IPS DF 6.9 (cell line): ENCODE measurements around the gene HIRA.
"Not testable (repeated sequence)": the region's sequence is repeated elsewhere in the genome, so short reads cannot be mapped to it uniquely, and the experiment has no call there.

ENCODE experiments used
- DNase-seq: peaks from one replicate; pipeline ENCODE4 v3.0.0-alpha.2; 2013; ENCODE audit warnings: low read depth, low spot score
- H3K27ac ChIP-seq: one replicate; pipeline ENCODE4 v1.5.1; 2013; ENCODE audit warnings: low read length, control low read depth
- H3K27me3 ChIP-seq: 2 replicates; pipeline ENCODE4 v1.6.1; 2013; ENCODE audit warnings: mild to moderate bottlenecking, low read length; ENCODE audit not compliant: control insufficient read depth, insufficient read depth
- H3K36me3 ChIP-seq: 2 replicates; pipeline ENCODE4 v1.6.1; 2013; ENCODE audit warnings: low read length; ENCODE audit not compliant: control insufficient read depth, insufficient read depth
- H3K4me1 ChIP-seq: 2 replicates; pipeline ENCODE4 v1.6.1; 2013; ENCODE audit warnings: low read length; ENCODE audit not compliant: control insufficient read depth, insufficient read depth
- H3K4me3 ChIP-seq: 2 replicates; pipeline ENCODE4 v1.5.1; 2013; ENCODE audit warnings: mild to moderate bottlenecking, low read length
- H3K9me3 ChIP-seq: 2 replicates; pipeline ENCODE4 v1.6.1; 2013; ENCODE audit warnings: low read length, inconsistent platforms; ENCODE audit not compliant: control insufficient read depth, insufficient read depth
- WGBS: extraction: QIAGEN DNeasy Blood & Tissue Kit; methylation state at CpG from one replicate; pipeline ENCODE4 v1.1.7; 2013; ENCODE audit warnings: mixed read lengths, missing lambda C conversion rate; ENCODE audit not compliant: insufficient read length, insufficient coverage; 5-methylcytosine and 5-hydroxymethylcytosine counted together

Gene HIRA

DNA sequence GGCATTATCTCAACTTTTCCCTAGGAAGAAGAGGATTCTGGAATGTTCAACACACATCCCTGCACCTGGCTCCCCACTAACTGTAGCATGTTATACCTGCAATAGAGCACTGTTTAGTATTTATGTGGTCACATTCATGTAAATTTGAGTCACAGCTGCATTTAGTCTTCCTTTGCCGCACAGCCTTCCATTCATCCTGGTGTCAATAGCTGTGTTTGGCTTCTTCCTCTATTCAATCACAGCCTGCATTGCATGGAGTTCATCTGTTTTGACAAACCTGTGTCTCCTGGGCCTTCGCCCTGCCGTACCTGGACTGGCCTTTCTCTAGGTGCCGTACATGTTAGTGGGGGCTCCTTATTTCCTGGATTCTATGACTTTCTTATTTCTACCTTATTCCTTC, 20.0 kb upstream of the HIRA start:
- no CpG with 5 or more reads among the region's 4 CpGs for WGBS
- H3K9me3 ChIP-seq = no peaks in the 10 kb centered on the region
- H3K27ac ChIP-seq = no peak overlapping the region

DNA sequence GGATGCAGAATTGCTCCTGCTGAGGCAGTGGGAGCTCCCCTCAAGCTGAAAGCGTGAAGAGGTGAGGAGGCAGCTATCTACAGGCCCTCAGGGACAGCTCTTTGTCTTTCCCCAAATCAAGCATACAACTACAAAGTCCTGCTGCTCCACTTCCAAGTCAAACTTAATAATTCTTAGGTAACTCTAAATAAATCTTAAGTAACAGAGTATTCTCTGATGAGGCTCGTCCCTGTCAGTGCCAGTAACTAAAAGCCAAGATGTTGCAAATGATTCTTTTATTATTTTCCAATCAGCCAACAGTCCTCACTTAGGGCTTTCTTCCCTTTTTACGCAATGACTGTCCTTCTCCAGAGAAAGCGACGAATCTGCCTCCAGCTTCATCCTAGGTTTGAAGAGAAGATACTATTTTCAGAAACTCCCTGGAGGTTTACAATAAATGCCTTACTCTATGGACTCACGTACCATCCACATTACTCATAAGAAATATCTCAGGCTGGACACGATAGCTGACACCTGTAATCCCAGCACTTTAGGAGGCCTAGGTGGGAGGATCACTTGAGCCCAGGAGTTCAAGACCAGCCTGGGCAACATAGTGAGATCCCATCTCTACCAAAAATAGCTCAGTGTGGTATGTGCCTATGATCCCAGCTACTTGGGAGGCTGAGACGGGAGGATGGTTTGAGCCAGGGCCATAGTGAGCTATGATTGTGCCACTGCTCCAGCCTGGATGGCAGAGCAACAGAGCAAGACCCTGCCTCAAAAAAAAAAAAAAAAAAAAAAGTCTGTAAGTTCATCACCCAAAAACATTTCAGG, 19.0 kb upstream of the HIRA start:
- WGBS = no CpG with 5 or more reads among the region's 8 CpGs
- DNase-seq = no peak
- H3K36me3 ChIP-seq = peaks cover 9% of the 10 kb centered on the region
- no peak overlapping the region for H3K4me3 ChIP-seq
- H3K27me3 ChIP-seq = no peaks in the 10 kb centered on the region
- no peaks in the 10 kb centered on the region for H3K9me3 ChIP-seq
- H3K27ac ChIP-seq = no peak overlapping the region
- no peaks in the 10 kb centered on the region for H3K4me1 ChIP-seq

More for the DNA sequence above, 20.0 kb upstream of the HIRA start:
- Histone ChIP-seq H3K36me3 (peaks cover 18% of the 10 kb centered on the region), H3K4me1 (no peaks in the 10 kb centered on the region), H3K4me3 (no peak overlapping the region), H3K27me3 (no peaks in the 10 kb centered on the region)
- no peak for DNase-seq

DNA sequence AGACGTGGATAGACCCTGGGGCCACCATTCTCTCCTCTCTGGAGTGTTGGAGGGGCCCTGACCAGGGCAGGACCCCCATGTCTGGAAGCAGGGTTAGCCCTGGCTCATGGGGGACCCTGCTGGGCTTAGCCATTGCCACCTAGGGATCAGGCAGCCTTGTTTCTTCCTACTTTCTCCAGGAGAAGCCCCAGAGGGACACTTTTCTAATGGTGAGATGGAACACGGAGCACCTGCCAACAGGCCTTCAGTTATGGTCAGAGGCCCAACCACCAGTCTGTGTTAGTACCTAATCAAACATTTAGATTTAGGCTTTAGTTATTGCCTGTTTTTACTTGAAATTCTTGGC, 17.9 kb upstream of the HIRA start:
- no CpG with 5 or more reads among the region's 2 CpGs for WGBS
- H3K36me3 ChIP-seq = peaks cover 5% of the 10 kb centered on the region; the same call in 1 of the 2 replicates
- H3K27ac ChIP-seq = no peak overlapping the region
- H3K9me3 ChIP-seq = no peaks in the 10 kb centered on the region
- H3K4me3 ChIP-seq = no peak overlapping the region
- H3K4me1 ChIP-seq = no peaks in the 10 kb centered on the region
- no peaks in the 10 kb centered on the region for H3K27me3 ChIP-seq
- no peak for DNase-seq

DNA sequence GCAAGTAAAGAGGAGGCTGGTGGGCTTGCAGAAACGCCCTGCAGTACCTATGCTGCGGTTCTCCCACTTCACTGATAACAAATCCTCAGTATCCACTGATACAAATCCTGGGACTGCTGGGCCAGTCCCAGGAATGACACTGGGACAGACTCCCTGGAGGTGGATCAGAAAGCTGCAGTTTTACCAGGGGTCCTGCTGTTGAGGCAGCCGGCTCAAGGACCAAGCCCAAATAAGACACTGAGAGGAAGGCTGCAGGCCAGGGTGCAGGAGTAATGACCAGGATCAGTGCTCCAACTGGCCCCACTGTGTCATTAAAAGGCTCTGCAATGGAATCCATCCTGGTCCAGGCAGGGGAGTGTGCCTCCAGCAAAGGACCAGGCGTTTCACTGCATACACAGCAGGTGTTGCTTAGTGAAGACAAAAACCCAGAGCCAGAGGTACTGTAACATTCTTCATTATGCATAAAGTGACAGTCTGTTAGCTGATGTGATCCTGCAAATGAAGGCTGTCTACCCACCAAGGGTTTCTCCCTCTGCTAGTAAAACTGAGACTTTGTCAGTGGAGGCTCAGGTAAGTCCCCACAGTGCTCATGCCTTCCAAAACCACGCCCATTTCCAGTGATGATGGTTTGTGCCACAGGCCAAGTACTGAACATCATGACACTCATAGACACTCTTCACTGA, 17.3 kb upstream of the HIRA start:
- no peak overlapping the region for H3K4me3 ChIP-seq
- H3K27me3 ChIP-seq = no peaks in the 10 kb centered on the region
- H3K27ac ChIP-seq = no peak overlapping the region
- H3K4me1 ChIP-seq = no peaks in the 10 kb centered on the region
- DNase-seq = no peak
- H3K36me3 ChIP-seq = peaks cover 10% of the 10 kb centered on the region; the same call in 1 of the 2 replicates
- no peaks in the 10 kb centered on the region for H3K9me3 ChIP-seq
- WGBS = no CpG with 5 or more reads among the region's 5 CpGs

DNA sequence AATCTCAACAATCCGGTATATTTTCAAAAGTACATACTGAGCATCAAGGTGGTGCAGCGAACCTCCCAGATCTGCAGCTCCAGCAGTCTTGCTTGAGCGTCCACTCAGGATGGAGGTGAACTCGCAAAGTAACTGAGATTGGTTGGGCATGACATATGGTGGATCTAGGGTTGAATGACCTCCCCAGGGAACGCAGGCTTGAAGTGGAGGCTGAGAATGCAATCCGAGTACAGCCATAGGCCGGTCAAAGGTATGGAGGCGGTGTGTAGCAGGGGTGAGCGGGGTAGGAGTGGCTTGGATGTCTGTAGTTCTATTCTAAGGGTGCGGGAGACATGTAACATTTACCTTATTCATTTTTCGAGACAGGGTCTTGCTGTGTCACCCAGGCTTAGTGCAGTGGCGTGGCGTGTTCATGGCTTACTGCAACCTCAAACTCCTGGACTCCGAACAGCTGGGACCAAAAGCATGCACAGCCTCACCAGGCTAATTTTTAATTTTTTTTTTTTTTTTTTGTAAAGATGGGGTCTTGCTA, 16.6 kb upstream of the HIRA start:
- Histone ChIP-seq H3K27ac (no peak overlapping the region), H3K36me3 (peaks cover 8% of the 10 kb centered on the region; the same call in 1 of the 2 replicates), H3K9me3 (no peaks in the 10 kb centered on the region), H3K4me3 (peak overlapping the region; percentile 42; the same call in 1 of the 2 replicates), H3K4me1 (no peaks in the 10 kb centered on the region), H3K27me3 (no peaks in the 10 kb centered on the region)
- WGBS = no CpG with 5 or more reads among the region's 14 CpGs
- DNase-seq = no peak

DNA sequence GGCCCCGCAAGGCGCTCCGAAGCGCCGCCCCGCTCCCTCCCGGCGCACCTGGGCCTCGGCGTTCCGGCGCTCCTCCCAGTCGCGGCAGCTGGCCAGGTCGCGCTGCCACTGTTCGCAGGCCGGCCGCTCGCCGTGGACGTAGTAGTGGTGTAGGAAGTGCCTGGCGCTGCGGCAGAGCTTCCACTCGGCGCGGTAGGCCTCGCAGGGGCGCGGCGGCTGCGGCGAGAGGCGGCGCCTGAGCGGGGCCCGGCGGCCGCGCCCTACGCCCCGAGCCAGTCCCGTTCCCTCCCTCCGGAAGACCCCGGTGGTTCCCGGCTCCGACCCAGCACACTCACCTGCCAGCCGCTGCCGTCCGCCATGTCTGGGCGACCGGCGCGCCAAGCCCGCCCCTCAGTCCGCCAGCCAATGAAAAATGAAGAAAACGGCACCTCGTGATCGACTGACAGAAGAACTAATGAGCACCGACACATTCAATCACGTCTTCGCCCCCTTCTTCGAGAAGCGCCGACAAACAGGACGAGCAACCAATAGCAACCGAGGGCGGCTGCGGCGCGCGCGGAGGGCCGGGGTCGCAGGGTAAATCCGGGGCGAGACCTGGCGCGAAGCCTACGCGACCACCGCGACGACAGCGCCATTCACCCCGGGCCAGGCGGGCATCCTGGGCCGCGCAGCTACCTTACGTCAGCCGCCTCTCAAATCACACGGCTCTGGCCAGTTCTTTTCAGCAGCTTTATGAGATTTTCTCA, 16.0 kb upstream of the HIRA start, which contains the start of gene C22orf39:
Gene C22orf39, minus strand, starts transcription at position 382 of the 746 bp plus-strand sequence. Its CDS starts 23 bp downstream, at position 359.
- no peak within 1 kb of the TSS for H3K27ac ChIP-seq
- H3K36me3 ChIP-seq = peaks cover 8% of the 10 kb centered on the region; the same call in 1 of the 2 replicates
- no peaks in the 10 kb centered on the region for H3K9me3 ChIP-seq
- peak; percentile 82 for DNase-seq
- no peaks in the 10 kb centered on the region for H3K27me3 ChIP-seq
- WGBS = no CpG with 5 or more reads among the region's 92 CpGs
- no peaks in the 10 kb centered on the region for H3K4me1 ChIP-seq
- H3K4me3 ChIP-seq = peak within 1 kb of the TSS; percentile 82

DNA sequence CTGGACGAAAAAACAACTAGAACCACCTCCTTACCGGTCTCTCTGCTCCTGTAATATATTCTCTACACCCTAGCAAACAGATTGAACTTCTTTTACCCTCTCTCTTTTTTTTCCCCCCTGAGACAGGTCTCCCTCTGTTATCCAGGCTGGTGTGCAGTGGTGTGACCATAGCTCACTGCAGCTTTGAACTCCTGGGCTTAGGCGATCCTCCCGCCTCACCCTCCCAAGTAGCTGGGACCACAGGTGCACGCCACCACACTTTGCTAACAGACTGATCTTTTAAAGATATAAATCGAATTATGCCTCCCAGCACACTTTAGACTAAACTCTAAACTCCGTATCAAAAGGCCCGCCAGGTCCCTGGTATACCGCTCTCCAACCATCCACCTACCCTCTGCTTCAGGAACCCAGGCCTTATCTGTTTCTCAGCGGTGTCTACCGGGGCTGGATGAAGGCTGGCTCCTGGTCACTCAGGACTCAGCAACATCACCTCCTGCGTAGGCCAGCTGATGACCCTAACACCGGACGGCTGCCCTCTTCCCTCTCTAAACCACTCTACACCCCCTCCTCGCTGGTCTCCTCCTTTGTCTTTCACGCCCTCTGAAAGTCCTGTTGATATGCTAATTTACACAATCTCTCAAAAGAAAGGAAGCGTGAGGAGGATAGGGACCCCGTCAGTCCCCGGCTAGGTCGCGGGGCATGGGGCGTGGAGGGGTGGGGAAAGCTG, 15.2 kb upstream of the HIRA start:
- Histone ChIP-seq H3K27me3 (no peaks in the 10 kb centered on the region), H3K9me3 (no peaks in the 10 kb centered on the region), H3K27ac (no peak overlapping the region), H3K36me3 (peaks cover 8% of the 10 kb centered on the region; the same call in 1 of the 2 replicates), H3K4me3 (peak overlapping the region; percentile 82), H3K4me1 (no peaks in the 10 kb centered on the region)
- DNase-seq = no peak
- no CpG with 5 or more reads among the region's 22 CpGs for WGBS

DNA sequence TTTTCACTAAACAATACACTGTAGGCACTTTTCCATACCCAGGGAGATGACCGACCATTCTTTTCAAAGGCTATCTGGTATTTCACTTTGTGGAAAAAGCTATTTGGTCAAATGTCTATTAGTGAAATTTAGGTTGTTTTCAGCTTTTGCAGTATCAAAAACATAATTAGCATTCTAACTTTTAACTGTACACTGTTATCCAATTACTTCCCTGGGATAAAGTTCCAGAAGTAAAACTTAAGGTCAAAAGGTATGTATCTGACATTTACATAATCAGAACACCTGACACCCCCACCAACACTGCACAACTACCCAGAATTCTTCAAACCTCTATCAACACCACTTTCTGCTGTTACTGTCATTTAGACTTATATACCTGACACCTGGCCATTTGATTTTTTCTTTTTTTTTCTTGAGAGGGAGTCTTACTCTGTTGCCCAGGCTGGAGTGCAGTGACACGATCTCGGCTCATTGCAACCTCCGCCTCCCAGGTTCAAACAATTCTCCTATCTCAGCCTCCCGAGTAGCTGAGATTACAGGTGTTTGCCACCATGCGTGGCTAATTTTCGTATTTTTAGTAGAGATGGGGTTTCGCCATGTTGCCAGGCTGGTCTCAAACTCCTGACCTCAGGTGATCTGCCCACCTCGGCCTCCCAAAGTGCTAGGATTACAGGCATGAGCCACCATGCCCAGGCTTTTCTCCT, 13.9 kb upstream of the HIRA start:
- no CpG with 5 or more reads among the region's 9 CpGs for WGBS
- not testable (repeated sequence) for H3K36me3 ChIP-seq, DNase-seq

DNA sequence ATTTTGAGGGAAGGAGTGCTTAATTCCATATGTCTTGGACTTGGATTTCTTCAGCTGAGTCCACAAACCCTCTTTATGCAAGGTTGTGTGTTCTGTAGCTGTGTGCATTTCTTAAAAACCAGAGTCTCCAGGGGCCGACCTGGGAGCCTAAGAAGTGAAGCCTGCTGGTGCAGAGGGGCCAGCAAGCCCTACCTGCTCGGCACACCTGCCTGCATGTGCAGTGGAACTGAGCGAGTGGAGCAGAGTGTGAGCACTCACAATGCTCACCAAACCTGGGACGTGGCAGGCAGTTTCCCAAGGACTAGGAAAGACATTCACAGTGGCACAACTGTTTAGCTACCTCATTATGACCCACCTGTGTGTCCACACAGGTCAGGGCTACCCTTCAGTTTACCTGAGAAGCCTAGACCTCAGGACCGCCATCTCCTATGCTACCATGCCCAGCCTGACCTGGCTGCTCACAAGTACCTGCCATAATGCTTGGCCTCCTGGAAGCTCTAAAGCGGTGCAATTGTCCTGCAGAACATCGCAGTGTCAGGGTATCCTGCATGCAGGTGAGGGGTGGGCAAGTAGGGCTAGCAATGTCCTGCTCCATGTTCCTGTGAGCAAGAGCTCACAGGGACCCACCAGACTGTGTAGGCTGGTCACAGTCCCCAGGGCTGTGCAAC, 12.1 kb upstream of the HIRA start:
- WGBS = no CpG with 5 or more reads among the region's 7 CpGs

More for the DNA sequence above, 13.9 kb upstream of the HIRA start:
- H3K27ac ChIP-seq, H3K9me3 ChIP-seq, H3K4me1 ChIP-seq, H3K27me3 ChIP-seq, H3K4me3 ChIP-seq: not testable (repeated sequence)

More for the DNA sequence above, 12.1 kb upstream of the HIRA start:
- DNase-seq = no peak
- Histone ChIP-seq H3K4me3 (no peak overlapping the region), H3K4me1 (no peaks in the 10 kb centered on the region), H3K9me3 (no peaks in the 10 kb centered on the region), H3K27ac (no peak overlapping the region), H3K27me3 (no peaks in the 10 kb centered on the region), H3K36me3 (peaks cover 8% of the 10 kb centered on the region; the same call in 1 of the 2 replicates)
